Testis (tissue), 2 donors: ENCODE results near the gene BRSK2.

ENCODE experiments used
- POLR2A ChIP-seq: fragments of 450-650 bp; IDR thresholded peaks from one replicate; pipeline ENCODE4 v1.6.1; 2017; ENCODE audit warnings: antibody characterized with exemption, mild to moderate bottlenecking, moderate library complexity
- TF ChIP-seq, protein P1 (sequence below), 3 experiments: fragments of 450-650 bp in 2 of 3; fragments of 200-600 bp in 1 of 3; sonication (generic) in 1 of 3; IDR thresholded peaks; one replicate each; pipeline ENCODE4 v1.5.1; 2016 to 2019; ENCODE audit warnings: antibody characterized with exemption in 3 of 3, mild to moderate bottlenecking in 2 of 3, moderate library complexity in 1 of 3

DNA sequence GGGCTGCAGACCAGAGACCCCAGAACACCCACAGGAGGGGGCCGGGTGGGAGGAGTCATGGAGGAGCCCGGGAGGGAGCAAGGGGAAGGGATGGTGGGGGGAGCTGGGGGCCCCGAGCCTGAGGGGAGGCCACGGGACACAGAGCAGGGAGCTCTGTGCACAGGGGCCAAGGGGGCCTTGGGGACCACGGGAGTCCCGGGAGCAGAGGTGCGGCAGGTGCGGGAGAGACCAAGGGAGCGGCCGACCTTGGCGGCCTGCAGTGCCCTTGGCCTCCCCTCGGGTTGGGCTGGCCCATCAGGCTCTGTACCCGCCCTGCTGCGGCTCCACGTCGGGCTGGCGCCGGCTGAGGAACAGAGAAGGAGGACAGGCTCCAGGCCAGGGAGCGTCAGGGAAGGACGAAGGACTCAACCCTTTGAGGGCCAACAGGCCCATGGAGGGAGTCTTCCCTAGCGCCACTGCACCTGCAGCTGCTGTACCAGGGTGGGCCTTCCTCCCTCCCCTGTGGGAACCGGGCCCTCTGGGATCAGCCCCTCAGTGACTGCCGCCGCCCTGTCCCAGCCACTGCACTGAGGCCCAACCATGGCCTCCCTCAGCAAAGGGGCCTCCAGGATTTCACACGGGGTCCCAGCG, 17.8 kb upstream of the BRSK2 start:
- TF ChIP-seq, protein P1, sequence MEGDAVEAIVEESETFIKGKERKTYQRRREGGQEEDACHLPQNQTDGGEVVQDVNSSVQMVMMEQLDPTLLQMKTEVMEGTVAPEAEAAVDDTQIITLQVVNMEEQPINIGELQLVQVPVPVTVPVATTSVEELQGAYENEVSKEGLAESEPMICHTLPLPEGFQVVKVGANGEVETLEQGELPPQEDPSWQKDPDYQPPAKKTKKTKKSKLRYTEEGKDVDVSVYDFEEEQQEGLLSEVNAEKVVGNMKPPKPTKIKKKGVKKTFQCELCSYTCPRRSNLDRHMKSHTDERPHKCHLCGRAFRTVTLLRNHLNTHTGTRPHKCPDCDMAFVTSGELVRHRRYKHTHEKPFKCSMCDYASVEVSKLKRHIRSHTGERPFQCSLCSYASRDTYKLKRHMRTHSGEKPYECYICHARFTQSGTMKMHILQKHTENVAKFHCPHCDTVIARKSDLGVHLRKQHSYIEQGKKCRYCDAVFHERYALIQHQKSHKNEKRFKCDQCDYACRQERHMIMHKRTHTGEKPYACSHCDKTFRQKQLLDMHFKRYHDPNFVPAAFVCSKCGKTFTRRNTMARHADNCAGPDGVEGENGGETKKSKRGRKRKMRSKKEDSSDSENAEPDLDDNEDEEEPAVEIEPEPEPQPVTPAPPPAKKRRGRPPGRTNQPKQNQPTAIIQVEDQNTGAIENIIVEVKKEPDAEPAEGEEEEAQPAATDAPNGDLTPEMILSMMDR (IDR thresholded peaks at IDR 0.05) = no peak
- no peak for TF ChIP-seq POLR2A
